Astrocyte (in vitro differentiated cells and primary cell): Measurements from ENCODE around the gene PIAS2.

Experiments used
- EZH2 ChIP-seq: IDR thresholded peaks from 2 replicates; pipeline ENCODE4 v1.6.1; 2012; ENCODE audit warnings: mild to moderate bottlenecking, low read length, inconsistent platforms; ENCODE audit not compliant: insufficient read depth
- TF ChIP-seq, protein P1 (sequence below): IDR thresholded peaks from 2 replicates; pipeline ENCODE4 v1.5.1; 2011; ENCODE audit warnings: low read depth, mild to moderate bottlenecking, inconsistent platforms, low read length, moderate library complexity; ENCODE audit not compliant: insufficient read depth

- TF ChIP-seq, protein P1, sequence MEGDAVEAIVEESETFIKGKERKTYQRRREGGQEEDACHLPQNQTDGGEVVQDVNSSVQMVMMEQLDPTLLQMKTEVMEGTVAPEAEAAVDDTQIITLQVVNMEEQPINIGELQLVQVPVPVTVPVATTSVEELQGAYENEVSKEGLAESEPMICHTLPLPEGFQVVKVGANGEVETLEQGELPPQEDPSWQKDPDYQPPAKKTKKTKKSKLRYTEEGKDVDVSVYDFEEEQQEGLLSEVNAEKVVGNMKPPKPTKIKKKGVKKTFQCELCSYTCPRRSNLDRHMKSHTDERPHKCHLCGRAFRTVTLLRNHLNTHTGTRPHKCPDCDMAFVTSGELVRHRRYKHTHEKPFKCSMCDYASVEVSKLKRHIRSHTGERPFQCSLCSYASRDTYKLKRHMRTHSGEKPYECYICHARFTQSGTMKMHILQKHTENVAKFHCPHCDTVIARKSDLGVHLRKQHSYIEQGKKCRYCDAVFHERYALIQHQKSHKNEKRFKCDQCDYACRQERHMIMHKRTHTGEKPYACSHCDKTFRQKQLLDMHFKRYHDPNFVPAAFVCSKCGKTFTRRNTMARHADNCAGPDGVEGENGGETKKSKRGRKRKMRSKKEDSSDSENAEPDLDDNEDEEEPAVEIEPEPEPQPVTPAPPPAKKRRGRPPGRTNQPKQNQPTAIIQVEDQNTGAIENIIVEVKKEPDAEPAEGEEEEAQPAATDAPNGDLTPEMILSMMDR = no peak
- no peak for TF ChIP-seq EZH2
Measured at GRCh38 chr18:46942646-46943045, 25.3 kb upstream of the PIAS2 start.
